GM23338 (cell line): ENCODE data around the gene NKD1. TPM values are rescaled to one million over a fixed set of nuclear protein-coding genes. Genes with fewer than 3 reads are reported as not detected.
A peak's percentile ranks its signal among the peaks of the same experiment; 100 is the strongest.

Source experiments
- ATAC-seq: fragments of 200-7000 bp; cut with Tn5 transposase; 3 replicates; pipeline ENCODE4 v1.9.1; 2020
- DNase-seq: peaks from one replicate; pipeline ENCODE4 v3.0.0-alpha.2; 2015; ENCODE audit warnings: low spot score
- H2AFZ ChIP-seq: fragments of 200-600 bp; sonication (generic); 2 replicates; pipeline ENCODE4 v1.8.0; 2016; ENCODE audit warnings: antibody characterized with exemption, mild to moderate bottlenecking, moderate library complexity
- H3F3A ChIP-seq: fragments of 200-600 bp; sonication (generic); replicated peaks from 2 replicates; pipeline ENCODE4 v1.8.0; 2017; ENCODE audit warnings: antibody characterized with exemption, mixed run types, low read depth
- H3K27ac ChIP-seq: fragments of 200-600 bp; sonication (generic); 2 replicates; pipeline ENCODE4 v1.6.1; 2016; ENCODE audit warnings: low read depth
- H3K27me3 ChIP-seq: fragments of 200-600 bp; sonication (generic); 2 replicates; pipeline ENCODE4 v1.8.0; 2016; ENCODE audit warnings: mild to moderate bottlenecking, mixed run types, moderate library complexity; ENCODE audit not compliant: insufficient read depth
- H3K36me3 ChIP-seq: fragments of 200-600 bp; sonication (generic); 2 replicates; pipeline ENCODE4 v1.8.0; 2016; ENCODE audit warnings: mild to moderate bottlenecking; ENCODE audit not compliant: insufficient read depth
- H3K4me1 ChIP-seq: fragments of 200-600 bp; sonication (generic); 2 replicates; pipeline ENCODE4 v1.8.0; 2016; ENCODE audit warnings: mild to moderate bottlenecking, moderate library complexity; ENCODE audit not compliant: insufficient read depth
- H3K4me2 ChIP-seq: fragments of 200-600 bp; sonication (generic); 2 replicates; pipeline ENCODE4 v1.7.1; 2017; ENCODE audit warnings: mixed run types
- H3K4me3 ChIP-seq: fragments of 200-600 bp; sonication (generic); 2 replicates; pipeline ENCODE4 v1.6.1; 2016; ENCODE audit warnings: mixed run types
- H3K79me2 ChIP-seq: fragments of 200-600 bp; sonication (generic); replicated peaks from 2 replicates; pipeline ENCODE4 v1.8.0; 2017; ENCODE audit warnings: mild to moderate bottlenecking; ENCODE audit not compliant: insufficient read depth
- H3K9me2 ChIP-seq: fragments of 200-600 bp; sonication (generic); 2 replicates; pipeline ENCODE4 v1.8.0; 2017; ENCODE audit not compliant: insufficient read depth
- H4K20me1 ChIP-seq: fragments of 200-600 bp; sonication (generic); replicated peaks from 2 replicates; pipeline ENCODE4 v1.8.0; 2017; ENCODE audit warnings: mild to moderate bottlenecking; ENCODE audit not compliant: insufficient read depth
- H3K27ac Mint-ChIP-seq: 2 replicates; pipeline ENCODE4 v1.8.0; 2020; ENCODE audit warnings: inconsistent platforms, mild to moderate bottlenecking, moderate library complexity, mixed read lengths
- H3K27me3 Mint-ChIP-seq: 3 replicates; pipeline ENCODE4 v1.8.0; 2022; ENCODE audit warnings: low read depth, mild to moderate bottlenecking, moderate library complexity, mixed read lengths, inconsistent platforms; ENCODE audit not compliant: insufficient read depth, poor library complexity
- H3K36me3 Mint-ChIP-seq: 3 replicates; pipeline ENCODE4 v1.8.0; 2021; ENCODE audit warnings: low read depth, mild to moderate bottlenecking, inconsistent platforms, moderate library complexity, mixed read lengths
- H3K4me1 Mint-ChIP-seq: 3 replicates; pipeline ENCODE4 v1.8.0; 2020; ENCODE audit warnings: mild to moderate bottlenecking, inconsistent platforms, mixed read lengths
- H3K4me3 Mint-ChIP-seq: 3 replicates; pipeline ENCODE4 v1.8.0; 2021; ENCODE audit warnings: moderate library complexity, mild to moderate bottlenecking, inconsistent platforms, mixed read lengths
- H3K9me3 Mint-ChIP-seq: 3 replicates; pipeline ENCODE4 v1.8.0; 2020; ENCODE audit warnings: moderate library complexity, mild to moderate bottlenecking, inconsistent platforms, mixed read lengths
- CTCF ChIP-seq, 2 experiments: fragments of 200-600 bp in 1 of 2; sonication (generic) in 1 of 2; conservative IDR thresholded peaks; 2 replicates each; pipeline versions ENCODE4 v1.5.1 to v1.6.1; 2016 to 2017; ENCODE audit warnings: antibody characterized with exemption in 2 of 2, low read depth in 2 of 2, mild to moderate bottlenecking in 2 of 2, moderate library complexity in 1 of 2
- EZH2 ChIP-seq: fragments of 200-600 bp; sonication (generic); IDR thresholded peaks from one replicate; pipeline ENCODE4 v1.8.0; 2017; ENCODE audit warnings: antibody characterized with exemption, mild to moderate bottlenecking, low read depth; ENCODE audit not compliant: unreplicated experiment
- JUNB ChIP-seq: IDR thresholded peaks from one replicate; pipeline ENCODE4 v1.6.1; 2016; ENCODE audit warnings: antibody characterized with exemption; ENCODE audit not compliant: unreplicated experiment
- POLR2AphosphoS5 ChIP-seq: IDR thresholded peaks from 2 replicates; pipeline ENCODE4 v1.6.1; 2016; ENCODE audit warnings: antibody characterized with exemption, low read depth
- REST ChIP-seq: IDR thresholded peaks from one replicate; pipeline ENCODE4 v1.6.1; 2018; ENCODE audit warnings: antibody characterized with exemption; ENCODE audit not compliant: unreplicated experiment
- STAT1 ChIP-seq: IDR thresholded peaks from one replicate; pipeline ENCODE4 v1.6.1; 2016; ENCODE audit warnings: antibody characterized with exemption; ENCODE audit not compliant: unreplicated experiment
- ZNF331 ChIP-seq: fragments of 250-450 bp; sonication (Bioruptor Pico); IDR thresholded peaks from 2 replicates; pipeline ENCODE4 v1.5.0; 2020; ENCODE audit warnings: low read depth, mild to moderate bottlenecking, moderate library complexity
- ZNF462 ChIP-seq: fragments of 250-450 bp; sonication (Bioruptor Pico); IDR thresholded peaks from 2 replicates; pipeline ENCODE4 v1.5.0; 2020; ENCODE audit warnings: mild to moderate bottlenecking, moderate library complexity
- polyA plus RNA-seq: library from polyadenylated mRNA; unstranded; fragments of >200 nt; fragmentation: Nextera tagmentation; extraction: Ambion mirVana; gene quantifications from 2 replicates; pipeline ENCODE4 v1.2.1, GENCODE V29; 2016
- total RNA-seq: library from RNA; depleted of rRNA; stranded (reverse); fragments of >200 nt; shearing (Covaris generic); gene quantifications from 2 replicates; pipeline ENCODE4 v1.2.3, GENCODE V29; 2014

NKD1 gene
- total and polyA plus RNA-seq, 2 experiments from 2014 or later: 2.1 to 2.3 TPM

- H3K27ac Mint-ChIP-seq: no peak overlapping the region
- no peak for TF ChIP-seq REST
- TF ChIP-seq EZH2: no peak
- no peak for TF ChIP-seq STAT1
- no peak for TF ChIP-seq POLR2AphosphoS5
- no peak for TF ChIP-seq JUNB
- TF ChIP-seq ZNF462 (CRISPR knock-in tag): no peak
- peak in 1 of 2 experiments; percentile 15; a peak in 1 of 4 replicates for TF ChIP-seq CTCF (conservative IDR thresholded peaks at IDR 0.05; ENCODE audit: low read depth in 2 of 2)
- no peak for TF ChIP-seq ZNF331 (CRISPR knock-in tag)
- H3K4me3 Mint-ChIP-seq: no peak overlapping the region
Observed at GRCh38 chr16:50653633-50654519, 105.7 kb downstream of the NKD1 start.

More at GRCh38 chr16:50653633-50654519, 105.7 kb downstream of the NKD1 start:
- no peaks in the 10 kb centered on the region for H3K27me3 ChIP-seq
- no peaks in the 10 kb centered on the region for H3K36me3 Mint-ChIP-seq
- no peaks in the 10 kb centered on the region for H3K79me2 ChIP-seq
- no peaks in the 10 kb centered on the region for H4K20me1 ChIP-seq
- peaks cover 9% of the 10 kb centered on the region; the same call in 1 of the 2 replicates for H3K9me2 ChIP-seq
- no peak overlapping the region for H2AFZ ChIP-seq
- H3K36me3 ChIP-seq: no peaks in the 10 kb centered on the region
- H3K4me2 ChIP-seq: no peak overlapping the region
- H3K4me3 ChIP-seq: no peak overlapping the region
- no peak overlapping the region for H3K27ac ChIP-seq
- H3K27me3 Mint-ChIP-seq: peaks cover 1% of the 10 kb centered on the region
- DNase-seq (no peak), ATAC-seq (no peak; the same call in 2 of the 3 replicates)
- H3K4me1 Mint-ChIP-seq: no peaks in the 10 kb centered on the region
- H3F3A ChIP-seq: no peaks in the 10 kb centered on the region
- no peaks in the 10 kb centered on the region; the same call in 1 of the 3 replicates for H3K9me3 Mint-ChIP-seq
- H3K4me1 ChIP-seq: no peaks in the 10 kb centered on the region
